H1 (cell line): Measurements from ENCODE around the gene FAM50B. TPM values are rescaled to one million over a fixed set of nuclear protein-coding genes. Genes with fewer than 3 reads are reported as not detected.

Source experiments
- CEBPB ChIP-seq: IDR thresholded peaks from 2 replicates; pipeline ENCODE4 v1.6.1; 2012; ENCODE audit warnings: low read depth, low read length
- CHD7 ChIP-seq: fragments of 300-600 bp; sonication (generic); IDR thresholded peaks from 2 replicates; pipeline ENCODE4 v1.7.1; 2012; ENCODE audit warnings: low read length, moderate library complexity, mild to moderate bottlenecking, inconsistent platforms; ENCODE audit not compliant: insufficient replicate concordance
- CTCF ChIP-seq, 3 experiments: IDR thresholded peaks; 1 replicate in 2 of 3; 2 replicates in 1 of 3; pipeline versions ENCODE4 v1.5.1 to v1.6.1; 2011; ENCODE audit warnings: low read length in 3 of 3, mild to moderate bottlenecking in 3 of 3, inconsistent platforms in 2 of 3, low read depth in 1 of 3, moderate library complexity in 1 of 3; ENCODE audit not compliant: insufficient read depth in 1 of 3; ENCODE audit errors: control extremely low read depth in 1 of 3
- JUN ChIP-seq: IDR thresholded peaks from 2 replicates; pipeline ENCODE4 v1.6.1; 2011; ENCODE audit warnings: low read depth, mild to moderate bottlenecking, improper control_type of control experiment, low read length
- MAX ChIP-seq: IDR thresholded peaks from 2 replicates; pipeline ENCODE4 v1.6.1; 2012; ENCODE audit warnings: inconsistent platforms
- NRF1 ChIP-seq: IDR thresholded peaks from 2 replicates; pipeline ENCODE4 v1.6.1; 2011; ENCODE audit warnings: mild to moderate bottlenecking, low read depth, low read length, improper control_type of control experiment
- YY1 ChIP-seq: IDR thresholded peaks from 2 replicates; pipeline ENCODE4 v1.6.1; 2011; ENCODE audit warnings: low read depth, mild to moderate bottlenecking, low read length
- polyA plus RNA-seq, 7 experiments: library from polyadenylated mRNA; depleted of rRNA in 3 of 7; stranded (reverse) in 5 of 7; unstranded in 2 of 7; fragments of >200 nt in 5 of 7; fragments of 200-250 nt in 2 of 7; gene quantifications; 1 replicate in 5 of 7; 2 replicates in 1 of 7; 4 replicates in 1 of 7; pipeline versions ENCODE4 v1.2.1 to v1.2.3, GENCODE V29; 2011 to 2013; ENCODE audit warnings: missing spikeins in 2 of 7, mixed read lengths in 2 of 7
- total RNA-seq: library from RNA; stranded (reverse); fragmentation: NEBNext Ultra II Directional; extraction: Animal tissue kit (Norgen Biotek cat#: 25700); gene quantifications from 2 replicates; pipeline ENCODE4 v1.2.1, GENCODE V29; 2021

Gene FAM50B
- total and polyA plus RNA-seq, 2 of the 8 experiments (the other 6 are each of a cell fraction or from before 2014, with no cell fraction given) = 3.1 to 3.2 TPM

- TF ChIP-seq CHD7 = no peak
- no peak for TF ChIP-seq JUN
- TF ChIP-seq CTCF (IDR thresholded peaks at IDR 0.05; ENCODE audit: control extremely low read depth in 1 of 3, insufficient read depth in 1 of 3, low read depth in 1 of 3, low read length in 3 of 3) = no peak
- TF ChIP-seq MAX = no peak
- TF ChIP-seq NRF1 = no peak
- TF ChIP-seq CEBPB = no peak
- TF ChIP-seq YY1 = no peak
- TF ChIP-seq, all 59 proteins: peak for 0
Observed at GRCh38 chr6:3804964-3805363, 44.2 kb upstream of the FAM50B start (continued).
